ENCODE measurements around the gene MELK.

GRCh38 chr9:36642817-36643216, 70.1 kb downstream of the MELK start:
- TF ChIP-seq CTCF (IDR thresholded peaks at IDR 0.05 in 8 of 11, conservative IDR thresholded peaks at IDR 0.05 in 3 of 11) (no peak), POLR2AphosphoS5 (IDR thresholded peaks at IDR 0.05) (no peak)
